Right kidney (tissue), 1 donor: Measurements from ENCODE around the gene GRM3.

ENCODE experiments used
- DNase-seq: peaks from one replicate; pipeline ENCODE4 v3.0.0-alpha.2; 2016

The GRM3 gene

DNA sequence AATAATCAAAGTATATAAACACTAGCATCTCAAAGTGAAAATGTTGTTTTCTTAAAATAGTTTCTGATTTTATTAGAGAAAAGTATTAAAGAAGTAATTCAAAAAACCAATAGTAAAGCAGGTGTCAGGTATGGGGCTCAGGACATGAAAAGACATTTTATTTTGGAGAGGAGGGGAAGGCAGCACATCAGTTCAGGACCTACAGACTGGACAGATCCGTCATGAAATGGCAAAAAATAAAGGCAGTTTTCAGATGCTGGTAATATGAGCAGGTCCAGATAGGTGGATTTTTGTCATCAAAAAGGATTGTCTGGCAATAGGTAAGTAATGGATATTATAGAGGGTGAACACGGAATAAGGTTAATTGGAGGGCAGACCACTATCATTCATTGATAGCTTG, 49.0 kb downstream of the GRM3 start:
- DNase-seq: no peak

DNA sequence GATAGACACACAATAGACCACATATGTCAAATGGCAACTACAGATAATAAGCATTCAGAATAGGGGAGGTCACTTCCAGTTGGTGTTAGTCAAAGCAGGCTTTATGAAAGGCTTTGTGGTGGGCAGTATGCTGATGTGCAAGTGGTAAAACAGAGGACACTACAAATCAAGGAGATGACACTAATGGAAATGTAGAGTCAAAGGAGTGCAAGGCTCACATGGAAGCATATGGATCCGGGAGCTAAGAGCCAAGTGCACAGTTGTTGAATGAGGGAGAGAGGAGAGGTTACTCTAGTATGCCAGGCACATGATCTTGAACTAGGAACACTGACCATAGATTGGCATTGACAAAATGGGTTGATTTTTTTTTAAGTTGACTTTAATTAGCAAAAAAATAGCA, 62.7 kb downstream of the GRM3 start:
- no peak for DNase-seq

DNA sequence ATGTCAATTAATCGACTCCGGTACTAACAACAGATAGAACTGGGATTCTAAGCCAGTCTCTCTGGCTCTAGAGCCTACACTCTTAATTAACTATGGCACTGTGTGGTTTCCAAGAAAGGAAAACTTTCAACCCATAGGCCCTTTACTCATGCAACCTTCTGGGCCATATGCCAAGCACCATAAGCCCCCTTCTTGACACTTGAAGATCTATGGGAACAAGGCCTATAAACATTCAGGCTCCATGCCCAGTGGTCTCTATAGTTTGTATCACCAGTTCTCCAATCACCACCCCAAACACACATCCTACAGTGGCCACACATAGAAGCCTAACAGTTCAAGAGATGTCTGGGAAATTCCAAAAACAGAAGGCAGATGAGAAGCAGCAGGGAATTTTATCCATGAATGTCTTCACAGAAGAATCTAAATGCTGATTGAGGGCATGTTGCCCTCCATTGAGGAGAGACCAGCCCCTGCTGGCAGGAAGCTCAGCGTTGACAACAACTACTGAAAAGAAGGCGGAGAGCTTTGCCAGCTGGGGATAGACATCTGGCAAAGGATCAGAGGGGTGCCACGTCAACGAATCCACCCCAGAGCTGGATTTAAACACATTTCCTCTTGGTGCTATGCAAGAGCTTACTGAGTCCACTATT, 64.4 kb downstream of the GRM3 start:
- DNase-seq: no peak

DNA sequence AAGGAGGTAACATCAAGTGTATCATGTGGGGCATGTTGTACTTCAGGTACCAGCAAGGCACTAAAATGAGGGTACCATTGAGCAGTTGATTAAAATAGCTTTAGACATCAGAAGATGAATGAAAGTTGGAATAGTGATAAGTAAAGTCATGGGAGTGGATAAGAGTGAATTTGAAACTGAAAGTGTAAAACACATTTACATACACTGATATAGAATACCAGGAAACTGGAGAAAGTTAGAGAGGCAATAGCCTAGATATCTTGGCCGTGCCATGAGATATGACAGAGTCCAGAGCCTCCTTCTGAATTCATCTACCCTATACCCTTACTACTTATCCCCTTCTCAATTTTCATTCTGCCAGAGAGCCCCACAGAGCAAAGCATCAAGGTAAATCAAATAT, 76.6 kb downstream of the GRM3 start:
- DNase-seq: no peak

DNA sequence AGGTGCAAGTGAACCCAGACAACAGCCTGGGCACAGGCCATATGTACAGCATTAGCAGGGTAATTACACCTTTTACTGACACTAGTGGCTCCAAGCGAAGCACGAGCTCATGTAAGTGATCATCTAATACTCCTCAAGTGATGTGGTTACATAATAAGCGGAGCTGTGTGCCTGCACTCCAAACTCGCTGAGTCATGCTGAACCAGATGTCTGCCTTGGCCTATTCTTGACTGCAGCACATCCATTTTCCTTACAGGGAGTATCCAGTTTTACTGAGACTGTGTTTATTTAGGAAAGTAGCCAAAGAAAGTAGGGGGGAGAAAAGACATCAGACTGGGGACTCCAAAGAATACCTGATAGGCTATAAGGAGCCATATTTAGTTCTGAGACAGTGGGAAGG, 90.1 kb downstream of the GRM3 start:
- no peak for DNase-seq

DNA sequence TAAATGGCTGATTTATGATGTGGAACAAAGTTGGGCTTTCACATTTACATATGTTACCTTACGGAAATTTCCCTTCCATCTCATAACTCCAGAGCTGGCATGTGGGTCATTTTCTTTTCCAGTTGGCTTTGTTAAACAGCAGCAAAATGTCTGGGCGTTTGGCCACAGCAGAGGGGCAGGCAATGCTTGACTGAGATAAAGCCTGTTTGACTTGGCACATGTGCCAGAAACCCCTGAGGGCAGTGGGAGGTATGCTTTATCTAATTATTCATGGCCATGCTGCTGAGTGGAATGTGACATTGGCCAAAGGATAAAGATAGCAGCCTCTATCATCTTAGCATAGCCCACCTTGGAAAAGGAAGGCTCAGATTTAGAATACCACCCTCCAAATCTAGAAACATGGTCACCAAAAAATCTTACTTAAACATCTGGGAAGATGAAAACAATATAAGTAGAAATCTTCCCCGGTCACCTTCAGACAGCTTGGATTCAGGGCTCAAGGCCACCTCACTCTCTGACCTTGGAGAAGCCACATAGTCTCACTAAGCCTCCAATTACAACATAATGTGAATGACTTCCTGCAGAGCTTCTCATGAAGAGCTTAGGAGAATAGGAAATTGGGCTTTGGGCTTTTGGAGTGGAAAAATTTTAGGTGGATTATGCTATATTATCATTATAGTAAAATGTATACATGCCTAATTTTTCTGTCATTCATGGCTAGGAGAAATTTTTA, 101.5 kb downstream of the GRM3 start:
- no peak for DNase-seq

DNA sequence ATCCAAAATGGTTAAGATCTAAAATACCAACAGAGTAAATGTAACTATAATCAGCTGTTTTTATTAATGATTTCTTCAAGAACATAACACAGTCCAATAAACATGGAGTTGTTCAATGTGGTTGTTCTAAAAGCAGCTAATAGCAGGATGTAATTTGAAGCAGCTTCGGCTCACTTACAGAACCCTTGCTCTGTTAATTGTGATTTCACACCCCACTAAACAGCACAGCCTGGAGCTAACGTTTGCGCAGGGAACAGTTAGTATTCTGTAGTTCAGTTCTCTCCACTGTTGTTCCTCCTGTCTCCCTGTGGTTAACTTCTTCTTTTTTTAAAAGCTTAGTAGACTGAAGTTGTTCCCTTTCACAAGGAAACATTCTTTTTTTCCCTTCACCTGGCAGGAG, 104.0 kb downstream of the GRM3 start:
- DNase-seq: no peak

DNA sequence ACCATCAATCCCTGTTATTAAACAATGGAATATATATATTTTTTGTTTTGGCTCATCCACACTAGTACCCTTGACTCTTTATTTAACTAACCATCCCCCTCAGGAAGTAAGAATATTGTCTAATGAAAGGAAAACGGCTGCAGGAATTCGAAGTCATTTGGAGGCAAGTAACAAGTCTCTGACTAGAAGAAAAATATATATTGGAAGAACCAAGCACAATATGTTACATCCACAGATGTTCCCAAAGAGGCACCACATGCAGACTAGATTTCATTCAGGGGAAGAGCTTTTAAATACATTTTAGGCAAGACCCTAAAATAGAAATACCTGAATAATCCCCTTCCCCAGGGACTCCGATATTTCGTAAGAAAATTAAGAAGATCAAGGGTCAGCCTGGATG, 104.5 kb downstream of the GRM3 start:
- no peak for DNase-seq

DNA sequence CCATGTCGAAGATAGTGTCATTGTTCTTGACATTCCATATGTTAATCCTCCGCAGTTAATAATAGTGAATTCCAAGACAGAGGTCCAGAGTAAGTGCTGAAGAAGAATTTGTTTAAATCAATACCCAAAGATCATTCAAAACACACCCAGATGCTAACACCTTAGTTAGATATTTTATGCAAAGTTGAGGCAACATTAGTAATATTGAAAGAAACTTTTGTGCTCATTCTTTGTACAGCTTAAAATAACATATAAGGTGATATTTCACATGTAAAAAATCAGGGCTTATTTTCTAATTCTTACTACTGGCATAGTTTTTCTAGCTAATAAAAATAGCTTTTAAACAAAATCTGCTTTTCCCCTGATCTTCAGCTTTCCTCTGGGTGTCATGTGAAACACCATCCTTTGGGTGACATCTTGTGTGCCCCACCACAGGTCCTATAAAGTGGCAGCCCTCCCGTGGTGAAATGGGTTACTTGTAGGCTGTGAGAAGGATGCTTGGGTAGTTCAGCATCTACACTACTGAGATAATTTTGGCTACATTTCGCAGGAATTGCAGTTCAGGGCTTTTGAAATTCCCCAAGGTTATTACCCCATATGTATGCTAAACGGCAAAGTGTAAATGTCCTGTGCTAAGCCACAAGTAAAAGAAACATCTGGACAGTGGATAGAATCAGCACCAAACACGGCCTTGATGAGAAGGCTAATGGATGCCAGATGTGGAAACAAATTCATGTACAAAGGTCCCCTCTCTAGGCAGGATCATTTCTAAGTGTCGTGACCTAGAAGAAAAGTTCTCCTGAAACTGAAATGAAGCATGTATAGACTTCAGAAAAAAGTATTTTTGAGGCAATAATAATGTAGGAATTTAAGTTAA, 105.4 kb downstream of the GRM3 start:
- DNase-seq: no peak

DNA sequence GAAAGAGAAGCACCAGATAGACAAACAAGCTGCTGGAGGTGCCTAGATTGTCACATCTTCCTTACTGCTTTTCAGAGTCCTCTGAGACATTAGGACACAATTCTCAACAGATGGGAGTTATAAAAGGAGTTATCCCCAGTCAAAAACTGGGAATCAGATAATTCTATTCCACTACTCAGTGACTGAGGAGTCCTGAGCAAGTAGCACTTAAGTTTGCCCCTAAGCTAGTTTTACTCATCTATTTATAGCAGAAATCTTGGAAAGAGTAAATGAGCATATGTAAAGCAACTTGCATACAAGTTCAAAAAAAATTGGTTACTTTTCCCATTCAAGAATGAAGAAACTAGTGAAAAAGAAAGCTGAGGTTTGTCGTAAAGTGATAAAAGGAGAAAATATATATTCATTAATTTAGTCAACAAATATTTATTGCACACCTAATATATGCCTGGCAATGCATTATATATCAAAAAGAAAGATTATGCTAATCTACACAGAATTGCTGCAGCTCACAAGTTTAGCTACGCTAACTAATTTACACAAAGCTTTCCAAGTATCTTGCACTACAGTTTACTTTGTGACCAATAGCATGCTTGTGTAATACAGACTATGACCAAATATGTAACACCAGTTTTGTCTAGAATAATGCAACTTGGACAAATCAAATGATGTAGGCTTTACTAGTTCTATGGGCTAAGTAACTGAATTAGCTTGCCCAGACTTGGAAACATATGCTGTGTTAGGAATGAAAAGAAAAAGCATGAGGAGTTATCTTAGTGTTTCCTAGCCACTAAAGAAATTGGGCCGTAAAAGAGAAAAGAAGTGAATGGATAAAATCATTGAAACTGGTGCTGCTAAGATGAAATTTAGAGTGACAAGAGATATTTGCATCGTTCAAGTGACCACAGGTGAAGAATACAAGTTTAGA, 106.3 kb downstream of the GRM3 start:
- DNase-seq: no peak

DNA sequence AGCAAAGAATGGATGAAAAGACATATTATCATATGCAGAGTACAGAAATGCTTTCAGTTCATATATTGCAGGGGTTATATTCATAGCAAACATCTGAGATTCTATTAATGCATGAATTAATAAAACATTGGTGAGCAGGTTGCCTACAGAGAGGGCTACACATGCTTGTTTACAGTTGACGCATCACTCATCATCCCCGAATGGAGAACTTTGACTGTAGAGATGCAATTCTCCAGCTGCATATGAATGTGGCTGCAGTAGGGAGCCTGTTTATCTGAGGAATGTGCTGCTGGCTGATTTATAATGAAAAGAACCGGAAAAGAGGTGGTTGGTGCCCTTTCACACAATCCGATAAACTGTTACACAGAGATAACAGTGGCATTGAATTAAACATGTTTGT, 116.5 kb downstream of the GRM3 start:
- no peak for DNase-seq

DNA sequence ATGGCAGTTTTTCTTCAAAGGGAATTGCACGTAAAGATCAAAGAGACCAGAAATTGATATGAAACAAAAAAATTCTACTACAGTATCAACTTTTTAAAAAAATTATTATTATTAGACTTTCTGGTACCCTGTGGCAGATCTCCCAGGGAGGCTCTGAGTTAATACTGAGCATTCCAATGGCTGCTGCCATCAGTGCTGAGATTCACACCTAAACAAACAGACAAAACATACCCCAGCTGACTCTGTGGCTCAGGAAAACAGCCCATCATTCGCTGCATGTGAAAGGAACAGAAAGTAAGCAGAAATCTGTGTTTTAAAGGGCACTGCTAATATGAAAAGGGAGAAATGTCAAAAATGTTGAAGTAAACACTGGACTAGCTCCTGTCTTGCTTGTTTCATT, 118.4 kb downstream of the GRM3 start:
- no peak for DNase-seq

DNA sequence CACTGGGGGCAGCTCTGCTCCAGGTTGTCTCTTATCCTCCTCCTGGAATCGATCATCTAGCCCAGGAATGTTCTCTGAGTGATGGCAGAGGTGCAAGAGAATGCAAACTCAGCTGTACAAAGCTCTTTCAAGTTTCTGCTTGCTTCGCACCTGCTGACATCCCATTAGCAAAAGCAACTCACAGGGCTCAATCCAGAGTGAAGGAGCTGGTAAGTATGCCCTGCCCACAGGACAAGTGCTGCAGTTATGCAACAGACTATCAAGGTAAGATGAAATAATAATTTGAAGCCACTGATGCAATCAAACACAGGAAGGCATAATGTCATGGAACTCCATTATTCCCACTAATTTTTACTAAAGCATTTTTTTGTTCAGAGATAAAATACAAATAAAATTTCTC, 122.2 kb downstream of the GRM3 start:
- DNase-seq: no peak

DNA sequence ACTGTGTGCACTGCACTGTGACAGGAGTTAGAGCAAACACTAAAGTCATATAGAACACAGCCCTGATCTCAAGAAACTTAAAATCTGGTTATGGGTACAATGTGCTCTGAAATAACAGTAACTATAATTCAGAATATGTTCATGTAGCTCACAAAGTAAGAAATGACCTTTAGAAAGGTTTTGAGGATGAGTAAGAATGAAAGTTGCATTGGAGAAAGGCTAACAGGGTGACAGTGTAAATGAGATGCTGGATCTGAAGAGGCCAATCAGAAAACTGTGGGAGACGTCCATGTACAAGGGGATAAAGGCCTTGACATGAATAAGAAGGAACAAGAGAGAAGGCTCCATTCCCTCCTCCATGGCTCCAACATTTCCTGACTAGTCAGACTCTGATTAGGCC, 124.7 kb downstream of the GRM3 start:
- DNase-seq: no peak

DNA sequence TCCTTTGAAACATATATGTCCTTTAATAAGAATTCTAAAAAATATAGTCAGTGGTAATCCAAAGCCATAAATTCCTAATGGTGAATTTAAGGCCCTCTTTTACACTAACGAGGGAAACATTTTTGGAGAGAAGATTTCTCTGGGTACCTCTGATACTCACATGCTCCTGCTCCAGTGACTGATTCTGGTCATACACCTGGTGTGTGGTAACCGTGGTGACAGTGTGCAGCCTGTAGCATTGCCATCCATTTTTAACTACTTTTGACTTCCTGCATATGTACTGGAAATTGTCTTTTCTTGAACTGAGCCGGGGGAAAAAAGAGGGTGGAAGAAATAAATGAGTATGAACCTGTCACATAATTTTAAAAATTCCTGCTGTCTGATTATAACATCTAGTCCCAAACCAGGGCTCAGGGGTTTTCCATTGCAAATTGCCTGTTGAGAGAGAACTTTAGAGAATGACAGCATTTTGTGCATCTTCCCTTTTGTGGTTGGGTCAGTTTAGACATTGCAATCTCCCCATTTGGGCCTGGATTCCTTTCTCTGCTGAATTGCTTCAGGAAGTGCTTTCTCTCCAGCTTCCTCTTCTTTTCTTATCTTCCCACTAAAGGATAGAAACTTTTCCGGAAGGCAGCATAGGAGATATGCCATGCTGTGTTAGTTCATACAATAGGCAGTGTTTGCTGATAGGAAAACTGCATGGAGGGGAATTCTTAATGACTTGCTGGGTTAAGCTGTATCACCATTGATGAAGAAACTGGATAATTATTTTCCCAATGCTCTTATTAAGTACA, 125.5 kb downstream of the GRM3 start:
- no peak for DNase-seq

DNA sequence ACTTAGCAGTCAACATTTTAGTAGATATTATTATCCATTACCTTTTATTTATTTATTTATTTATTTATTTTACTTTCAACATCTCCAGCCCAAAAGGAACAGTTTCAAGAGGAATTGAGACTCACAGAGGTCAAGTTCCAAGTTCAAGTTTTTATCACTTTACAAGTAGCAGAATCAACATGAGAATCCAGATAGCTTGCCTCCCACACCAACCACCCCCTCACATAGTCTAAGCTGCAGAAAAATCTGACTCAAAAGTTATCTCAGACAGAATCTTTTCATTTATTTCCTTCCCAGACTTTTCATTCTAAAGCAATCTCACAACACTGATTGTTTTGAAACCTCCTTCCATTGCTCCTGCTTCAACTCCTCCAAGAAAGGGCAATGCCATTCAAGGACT, 129.6 kb downstream of the GRM3 start:
- DNase-seq: no peak

DNA sequence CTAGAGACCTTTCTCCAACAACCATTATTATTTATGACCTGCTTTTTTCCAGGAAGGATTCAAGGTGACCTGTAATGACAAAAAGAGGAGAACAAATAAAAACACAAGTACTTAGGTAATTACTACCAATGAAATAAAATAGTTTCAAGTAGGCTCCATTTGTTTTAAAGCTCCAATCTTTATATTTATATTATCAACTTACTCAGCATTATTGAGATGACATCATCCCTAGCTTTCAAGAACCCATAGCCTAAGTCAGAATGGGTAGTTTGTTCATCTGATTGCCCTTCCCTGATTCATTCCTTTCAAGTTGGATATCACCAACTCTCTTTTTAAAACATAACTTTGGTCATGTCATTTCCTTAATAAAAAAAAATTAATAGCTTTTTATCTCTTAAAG, 131.5 kb downstream of the GRM3 start:
- DNase-seq: no peak

DNA sequence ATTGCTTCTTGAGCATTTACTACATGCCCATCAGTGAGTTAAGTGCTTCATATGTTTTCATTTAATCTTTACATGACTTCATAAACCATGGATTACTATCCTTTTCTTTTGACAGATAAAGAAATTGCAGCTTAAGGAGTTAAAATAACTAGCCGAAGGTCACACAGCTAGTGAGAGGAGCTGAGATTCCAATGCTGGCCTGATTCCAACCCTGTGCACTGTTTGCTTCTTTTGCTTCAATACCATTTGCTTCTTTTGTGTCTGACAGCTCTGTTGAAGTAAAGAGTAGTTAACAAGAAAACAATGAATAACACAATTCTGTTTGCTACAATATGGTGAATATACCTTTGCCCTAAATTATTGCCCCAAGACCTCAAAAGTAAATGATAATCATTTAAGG, 132.4 kb downstream of the GRM3 start:
- DNase-seq: no peak

DNA sequence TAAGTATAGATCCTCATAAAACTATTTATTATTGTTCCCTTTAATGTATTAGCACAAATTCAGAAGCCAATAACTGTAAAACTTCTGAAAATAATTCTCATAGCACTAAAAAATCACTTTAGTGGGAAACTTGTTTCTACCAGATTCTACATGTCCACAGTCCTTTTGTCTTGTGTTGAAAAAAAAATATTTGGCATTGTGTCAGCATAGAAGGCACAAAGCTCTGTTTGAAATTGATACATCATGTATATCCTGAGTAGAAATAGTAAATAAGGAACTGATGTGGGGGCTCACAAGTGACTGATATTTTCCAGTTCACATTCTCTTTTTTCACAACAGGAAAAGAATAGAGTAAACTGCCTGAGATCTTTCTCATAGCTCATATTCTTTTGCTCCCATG, 134.6 kb downstream of the GRM3 start:
- DNase-seq: no peak

DNA sequence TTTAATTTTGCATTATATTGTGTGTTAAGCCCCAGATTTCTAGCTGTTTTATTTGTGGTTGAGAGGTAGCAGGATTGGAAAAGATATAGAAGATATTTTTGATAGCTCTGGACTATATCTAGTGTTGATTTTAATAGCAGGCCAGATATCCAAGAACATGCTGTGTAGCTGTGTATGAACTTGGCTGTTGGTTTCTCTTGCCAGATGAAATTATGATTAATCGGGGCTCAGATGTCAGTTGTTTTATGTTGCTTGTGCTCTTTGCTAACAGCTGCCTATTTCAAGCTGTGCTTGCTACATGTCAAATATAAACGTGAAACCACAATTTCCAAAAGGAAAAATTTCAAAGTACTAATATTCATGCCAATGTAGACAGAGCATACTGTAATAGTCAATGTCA, 141.1 kb downstream of the GRM3 start:
- no peak for DNase-seq

DNA sequence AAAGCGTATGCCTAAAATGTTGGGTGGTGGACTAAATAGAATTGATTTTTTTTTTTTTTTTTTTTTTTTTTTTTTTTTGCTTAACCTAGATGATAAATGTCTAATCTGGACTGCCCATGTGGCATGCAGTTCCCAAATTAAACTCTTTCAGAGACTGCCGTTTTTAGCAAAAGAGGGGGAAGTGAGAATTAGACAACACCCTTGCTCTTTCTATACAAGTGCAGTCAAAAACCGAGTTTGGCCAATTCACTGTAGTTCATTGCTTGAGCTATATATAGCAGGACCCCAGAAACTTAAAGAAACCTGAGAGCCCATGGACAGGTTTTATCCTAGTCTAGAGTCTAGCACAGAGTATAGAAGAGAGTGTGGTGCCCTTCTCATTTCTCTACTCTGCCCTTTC, 141.9 kb downstream of the GRM3 start:
- no peak for DNase-seq

DNA sequence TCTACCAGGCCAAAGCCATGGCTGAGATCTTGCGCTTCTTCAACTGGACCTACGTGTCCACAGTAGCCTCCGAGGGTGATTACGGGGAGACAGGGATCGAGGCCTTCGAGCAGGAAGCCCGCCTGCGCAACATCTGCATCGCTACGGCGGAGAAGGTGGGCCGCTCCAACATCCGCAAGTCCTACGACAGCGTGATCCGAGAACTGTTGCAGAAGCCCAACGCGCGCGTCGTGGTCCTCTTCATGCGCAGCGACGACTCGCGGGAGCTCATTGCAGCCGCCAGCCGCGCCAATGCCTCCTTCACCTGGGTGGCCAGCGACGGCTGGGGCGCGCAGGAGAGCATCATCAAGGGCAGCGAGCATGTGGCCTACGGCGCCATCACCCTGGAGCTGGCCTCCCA, 142.7 kb downstream of the GRM3 start:
- DNase-seq: no peak
